ENCODE data around the gene ALDH4A1. TPM values are rescaled to one million over a fixed set of nuclear protein-coding genes. Genes with fewer than 3 reads are reported as not detected.

Gene ALDH4A1
- polyA plus RNA-seq, 1 experiment: 36.6 TPM

DNA sequence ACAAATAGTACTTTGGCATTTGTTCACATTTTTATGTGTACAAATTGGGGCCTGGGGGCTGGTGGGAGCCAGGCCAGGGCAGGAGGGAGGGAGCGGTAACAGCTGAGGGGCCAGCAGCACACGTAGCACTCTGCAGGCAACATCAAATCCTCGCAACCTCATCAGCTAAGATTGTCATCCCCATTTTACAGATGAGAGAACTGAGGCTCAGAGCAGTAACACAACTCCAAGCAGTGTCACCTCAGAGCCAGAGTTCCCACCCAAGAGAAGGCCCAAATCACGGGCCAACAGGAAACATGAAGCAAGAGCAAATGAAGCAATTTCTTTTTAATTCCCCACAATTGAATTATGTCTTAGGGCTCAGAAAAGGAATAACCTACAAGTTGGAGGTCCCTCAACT lies 40.0 kb upstream of the ALDH4A1 start:
- Histone ChIP-seq H3K4me3 (ENCODE audit: low read depth, low read length) (no peak overlapping the region), H3K27me3 (ENCODE audit: control insufficient read depth, insufficient read depth, low read length) (no peaks in the 10 kb centered on the region), H3K36me3 (ENCODE audit: control insufficient read depth, insufficient read depth, low read length) (peaks cover 3% of the 10 kb centered on the region)
- ChIA-PET POLR2A (no interaction called here), CTCF (interaction anchor here (1.1 to 1.3 kb wide), 2 partner anchors 9 to 170 kb away, joined by 3 read pairs; no protein-coding TSS in a partner anchor)
- TF ChIP-seq CTCF (IDR thresholded peaks at IDR 0.05; ENCODE audit: insufficient read depth, low read depth, low read length): no peak
- no peak for DNase-seq (ENCODE audit: low read depth)

GRCh38 chr1:18941221-18942141 lies 39.1 kb upstream of the ALDH4A1 start:
- POLR2A ChIA-PET: no interaction called here
- TF ChIP-seq CTCF (IDR thresholded peaks at IDR 0.05; ENCODE audit: insufficient read depth, low read depth, low read length): no peak
- Histone ChIP-seq H3K27me3 (ENCODE audit: control insufficient read depth, insufficient read depth, low read length) (no peaks in the 10 kb centered on the region), H3K4me3 (ENCODE audit: low read depth, low read length) (no peak overlapping the region), H3K36me3 (ENCODE audit: control insufficient read depth, insufficient read depth, low read length) (peaks cover 3% of the 10 kb centered on the region)
- CTCF ChIA-PET: interaction anchor here (1.1 to 1.2 kb wide), 2 partner anchors 10 to 15 kb away, joined by 3 to 4 read pairs; partner anchors contain the start of gene IFFO2
- DNase-seq (ENCODE audit: low read depth): no peak

GRCh38 chr1:18940303-18941020 lies 38.1 kb upstream of the ALDH4A1 start:
- POLR2A ChIA-PET: interaction anchor here (1.1 kb wide), 1 partner anchor 8 kb away, joined by 4 read pairs; no protein-coding TSS in a partner anchor
- Histone ChIP-seq H3K4me3 (ENCODE audit: low read depth, low read length) (no peak overlapping the region), H3K27me3 (ENCODE audit: control insufficient read depth, insufficient read depth, low read length) (no peaks in the 10 kb centered on the region), H3K36me3 (ENCODE audit: control insufficient read depth, insufficient read depth, low read length) (peaks cover 3% of the 10 kb centered on the region)
- DNase-seq (ENCODE audit: low read depth): no peak
- no peak for TF ChIP-seq CTCF (IDR thresholded peaks at IDR 0.05; ENCODE audit: insufficient read depth, low read depth, low read length)
- CTCF ChIA-PET: interaction anchor here (1.2 kb wide), 1 partner anchor 16 kb away, joined by 4 read pairs; the partner anchor contains the start of gene IFFO2

DNA sequence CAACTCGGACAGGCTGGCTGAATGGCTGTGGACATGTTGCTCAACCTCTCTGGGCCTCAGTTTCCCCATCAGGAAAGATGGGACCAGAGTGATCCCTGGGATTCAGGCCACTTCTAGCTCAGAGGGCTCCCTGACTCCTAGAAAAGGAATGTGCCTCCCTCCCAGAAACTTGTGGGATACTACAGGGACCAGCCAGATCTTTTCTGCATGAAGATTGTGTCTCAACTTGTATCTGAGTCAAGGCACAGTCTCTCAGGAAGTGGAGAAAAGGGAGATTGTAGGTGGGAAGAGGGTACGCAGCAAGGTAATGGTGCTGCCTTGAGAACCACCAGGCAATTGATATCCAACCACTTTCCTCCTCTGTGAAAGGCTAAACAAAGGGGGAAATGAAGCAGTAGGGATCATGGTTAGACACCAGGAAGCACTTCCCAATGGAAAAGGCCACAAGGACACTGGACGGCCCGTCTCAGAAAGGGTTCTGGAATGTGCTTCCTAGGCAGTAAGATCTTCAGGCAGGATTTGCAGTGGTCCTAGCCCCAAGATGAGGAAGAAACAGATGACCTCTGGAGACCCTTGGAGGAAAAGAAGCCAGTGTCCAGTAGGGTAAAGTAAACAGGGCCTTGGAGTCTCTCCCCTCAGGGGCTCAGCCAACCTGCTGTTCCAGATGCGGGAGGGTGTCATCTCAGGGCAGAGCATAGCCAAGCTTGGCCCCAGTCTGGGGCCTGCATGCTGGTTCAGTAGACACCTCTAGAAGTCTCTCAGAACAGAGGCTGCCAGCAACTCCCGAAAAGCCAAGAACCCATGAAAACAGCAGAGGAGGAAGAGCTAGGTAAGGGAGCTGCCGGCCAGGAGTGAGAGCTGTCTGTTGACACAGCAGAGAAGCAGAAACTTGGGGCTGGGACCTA lies 37.3 kb upstream of the ALDH4A1 start:
- CTCF ChIA-PET: interaction anchor here (1.1 kb wide), 1 partner anchor 56 kb away, joined by 4 read pairs; no protein-coding TSS in a partner anchor
- no peak overlapping the region for H3K4me3 ChIP-seq (ENCODE audit: low read depth, low read length)
- no peak for DNase-seq (ENCODE audit: low read depth)

More for the DNA sequence above, 37.3 kb upstream of the ALDH4A1 start:
- Histone ChIP-seq H3K36me3 (ENCODE audit: control insufficient read depth, insufficient read depth, low read length) (peaks cover 3% of the 10 kb centered on the region), H3K27me3 (ENCODE audit: control insufficient read depth, insufficient read depth, low read length) (no peaks in the 10 kb centered on the region)
- no peak for TF ChIP-seq CTCF (IDR thresholded peaks at IDR 0.05; ENCODE audit: insufficient read depth, low read depth, low read length)
- POLR2A ChIA-PET: interaction anchor here (1.1 kb wide), 1 partner anchor 9 kb away, joined by 4 read pairs; no protein-coding TSS in a partner anchor

Data from BJ (cell line).